ENCODE data around the gene STARD10. TPM values are rescaled to one million over a fixed set of nuclear protein-coding genes. Genes with fewer than 3 reads are reported as not detected.

The STARD10 gene
- total RNA-seq, 1 donor from 2014 or later: 38.4 TPM

GRCh38 chr11:72821920-72822799 is 28.3 kb upstream of the STARD10 start:
- Histone ChIP-seq H3K9ac (ENCODE audit: low read length) (peak overlapping the region; percentile 76), H3K9me3 (ENCODE audit: insufficient read depth, low read depth, low read length) (no peaks in the 10 kb centered on the region), H3K4me2 (ENCODE audit: low read length) (peak overlapping the region; percentile 100), H3K36me3 (ENCODE audit: insufficient read depth, low read length) (peaks cover 3% of the 10 kb centered on the region), H3K27ac (ENCODE audit: low read depth, low read length) (no peak overlapping the region), H2AFZ (ENCODE audit: low read depth, low read length) (peak overlapping the region; percentile 95), H3K79me2 (ENCODE audit: insufficient read depth, low read length) (no peaks in the 10 kb centered on the region), H3K4me1 (ENCODE audit: insufficient read depth, low read length) (peaks cover 14% of the 10 kb centered on the region), H3K27me3 (ENCODE audit: insufficient read depth, low read length) (no peaks in the 10 kb centered on the region), H3K4me3 (ENCODE audit: insufficient read depth, low read depth, low read length) (peak overlapping the region; percentile 68), H4K20me1 (ENCODE audit: insufficient read depth, low read length) (no peaks in the 10 kb centered on the region)
- H3K27ac Mint-ChIP-seq (ENCODE audit: unreplicated experiment): no peak overlapping the region
- H3K27me3 Mint-ChIP-seq (ENCODE audit: low read depth, unreplicated experiment): peaks cover 4% of the 10 kb centered on the region
- H3K4me1 Mint-ChIP-seq (ENCODE audit: low read depth, unreplicated experiment): no peaks in the 10 kb centered on the region
- FAIRE-seq: no peak
- H3K36me3 Mint-ChIP-seq (ENCODE audit: low read depth, unreplicated experiment): peaks cover 17% of the 10 kb centered on the region
- H3K4me3 Mint-ChIP-seq (ENCODE audit: unreplicated experiment): no peak overlapping the region
- peaks cover 2% of the 10 kb centered on the region for H3K9me3 Mint-ChIP-seq (ENCODE audit: unreplicated experiment)
- DNase-seq (ENCODE audit: low read depth): peak; percentile 73
- TF ChIP-seq EZH2 (IDR thresholded peaks at IDR 0.05; ENCODE audit: insufficient read depth, low read length): no peak

- no peak for DNase-seq (ENCODE audit: low read depth)
- no peak for FAIRE-seq
- H3K9me3 Mint-ChIP-seq (ENCODE audit: unreplicated experiment): peaks cover 2% of the 10 kb centered on the region
- H3K27me3 ChIP-seq (ENCODE audit: insufficient read depth, low read length): no peaks in the 10 kb centered on the region
- H3K4me3 Mint-ChIP-seq (ENCODE audit: unreplicated experiment): no peak overlapping the region
- peaks cover 14% of the 10 kb centered on the region for H3K36me3 Mint-ChIP-seq (ENCODE audit: low read depth, unreplicated experiment)
- H4K20me1 ChIP-seq (ENCODE audit: insufficient read depth, low read length): no peaks in the 10 kb centered on the region
- H3K27ac ChIP-seq (ENCODE audit: low read depth, low read length): no peak overlapping the region
- H3K36me3 ChIP-seq (ENCODE audit: insufficient read depth, low read length): peaks cover 3% of the 10 kb centered on the region
- TF ChIP-seq CTCF (IDR thresholded peaks at IDR 0.05; ENCODE audit: insufficient read depth, low read depth, low read length) (no peak), EZH2 (IDR thresholded peaks at IDR 0.05; ENCODE audit: insufficient read depth, low read length) (no peak)
- H3K4me3 ChIP-seq (ENCODE audit: insufficient read depth, low read depth, low read length): peak overlapping the region; percentile 68
- H3K4me1 Mint-ChIP-seq (ENCODE audit: low read depth, unreplicated experiment): peaks cover 2% of the 10 kb centered on the region
- peak overlapping the region; percentile 100 for H3K4me2 ChIP-seq (ENCODE audit: low read length)
- peaks cover 4% of the 10 kb centered on the region for H3K27me3 Mint-ChIP-seq (ENCODE audit: low read depth, unreplicated experiment)
- H3K9me3 ChIP-seq (ENCODE audit: insufficient read depth, low read depth, low read length): no peaks in the 10 kb centered on the region
- H3K9ac ChIP-seq (ENCODE audit: low read length): peak overlapping the region; percentile 76
- H3K27ac Mint-ChIP-seq (ENCODE audit: unreplicated experiment): no peak overlapping the region
- peaks cover 17% of the 10 kb centered on the region for H3K4me1 ChIP-seq (ENCODE audit: insufficient read depth, low read length)
- peak overlapping the region; percentile 95 for H2AFZ ChIP-seq (ENCODE audit: low read depth, low read length)
- no peaks in the 10 kb centered on the region for H3K79me2 ChIP-seq (ENCODE audit: insufficient read depth, low read length)
Observed at GRCh38 chr11:72821221-72821919, 27.5 kb upstream of the STARD10 start.

- Mint-ChIP-seq H3K9me3 (ENCODE audit: unreplicated experiment) (peaks cover 2% of the 10 kb centered on the region), H3K27ac (ENCODE audit: unreplicated experiment) (no peak overlapping the region), H3K4me3 (ENCODE audit: unreplicated experiment) (no peak overlapping the region), H3K36me3 (ENCODE audit: low read depth, unreplicated experiment) (peaks cover 14% of the 10 kb centered on the region), H3K4me1 (ENCODE audit: low read depth, unreplicated experiment) (peaks cover 4% of the 10 kb centered on the region), H3K27me3 (ENCODE audit: low read depth, unreplicated experiment) (peaks cover 4% of the 10 kb centered on the region)
- Histone ChIP-seq H3K9ac (ENCODE audit: low read length) (no peak overlapping the region), H3K27me3 (ENCODE audit: insufficient read depth, low read length) (no peaks in the 10 kb centered on the region), H3K4me1 (ENCODE audit: insufficient read depth, low read length) (peaks cover 23% of the 10 kb centered on the region), H4K20me1 (ENCODE audit: insufficient read depth, low read length) (no peaks in the 10 kb centered on the region), H3K4me2 (ENCODE audit: low read length) (no peak overlapping the region), H3K79me2 (ENCODE audit: insufficient read depth, low read length) (no peaks in the 10 kb centered on the region), H3K27ac (ENCODE audit: low read depth, low read length) (no peak overlapping the region), H3K9me3 (ENCODE audit: insufficient read depth, low read depth, low read length) (no peaks in the 10 kb centered on the region), H3K4me3 (ENCODE audit: insufficient read depth, low read depth, low read length) (no peak overlapping the region), H3K36me3 (ENCODE audit: insufficient read depth, low read length) (peaks cover 3% of the 10 kb centered on the region), H2AFZ (ENCODE audit: low read depth, low read length) (no peak overlapping the region)
- TF ChIP-seq CTCF (IDR thresholded peaks at IDR 0.05; ENCODE audit: insufficient read depth, low read depth, low read length): no peak
- no peak for TF ChIP-seq EZH2 (IDR thresholded peaks at IDR 0.05; ENCODE audit: insufficient read depth, low read length)
- FAIRE-seq (no peak), DNase-seq (ENCODE audit: low read depth) (no peak)
Observed at GRCh38 chr11:72820439-72821139, 26.7 kb upstream of the STARD10 start.

Data from astrocyte (in vitro differentiated cells and primary cell).